T47D (cell line): ENCODE data around the gene DNAJC13.

Source experiments
- DNase-seq, 2 experiments: peaks; one replicate each; pipeline versions ENCODE4 v3.0.0 to v3.0.0-alpha.2; 2011 to 2012; ENCODE audit warnings: low read depth in 1 of 2, low spot score in 1 of 2
- JUND ChIP-seq: IDR thresholded peaks from 2 replicates; pipeline ENCODE4 v1.6.1; 2012; ENCODE audit warnings: low read depth
- in situ Hi-C: cut with HindIII; loops from 2 replicates; pipeline ENCODE4 v1.10.0; 2016; ENCODE audit warnings: low sequenced_read_pairs, low pct_unique_long_range_greater_than_20kb

Gene DNAJC13

DNA sequence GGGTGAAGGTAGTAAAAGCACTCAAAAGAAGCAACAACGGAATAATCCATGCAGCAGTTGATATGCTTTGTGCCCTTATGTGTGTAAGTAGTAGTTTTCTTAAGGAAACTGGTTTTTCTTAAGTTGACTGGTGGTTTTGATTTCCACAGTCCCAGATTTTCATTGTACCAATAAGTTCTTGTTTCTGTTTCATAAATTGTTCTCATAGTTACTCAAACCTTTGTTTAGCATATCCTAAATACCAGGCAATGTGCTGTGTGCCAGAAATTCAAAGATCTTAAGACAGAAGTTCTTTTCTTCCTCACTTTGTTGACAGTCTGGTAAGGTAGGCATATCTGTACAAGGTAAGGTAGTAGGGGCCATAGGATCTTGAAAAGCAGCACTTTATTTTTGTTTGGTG is 40.0 kb downstream of the DNAJC13 start:
- in situ Hi-C loops = no loop called here
- DNase-seq = no peak
- no peak for TF ChIP-seq JUND

DNA sequence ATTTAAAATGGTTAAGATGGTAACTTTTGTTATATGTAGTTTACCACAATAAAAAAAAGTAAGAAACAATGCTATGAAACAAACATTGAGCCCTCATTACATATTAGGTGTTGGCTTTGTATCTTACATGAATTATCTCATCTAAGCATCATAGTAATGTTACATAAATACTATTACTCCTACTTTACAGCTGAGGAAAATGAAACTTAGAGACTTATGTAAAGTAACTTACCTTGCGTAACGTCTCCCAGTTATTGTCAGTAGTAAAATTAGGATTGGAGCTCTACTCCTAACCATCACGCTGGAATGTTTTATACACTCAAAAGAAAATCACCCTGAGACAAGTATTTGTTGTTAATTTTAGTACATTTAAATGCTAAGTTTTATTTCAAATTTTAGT is 42.2 kb downstream of the DNAJC13 start:
- in situ Hi-C loops = no loop called here

DNA sequence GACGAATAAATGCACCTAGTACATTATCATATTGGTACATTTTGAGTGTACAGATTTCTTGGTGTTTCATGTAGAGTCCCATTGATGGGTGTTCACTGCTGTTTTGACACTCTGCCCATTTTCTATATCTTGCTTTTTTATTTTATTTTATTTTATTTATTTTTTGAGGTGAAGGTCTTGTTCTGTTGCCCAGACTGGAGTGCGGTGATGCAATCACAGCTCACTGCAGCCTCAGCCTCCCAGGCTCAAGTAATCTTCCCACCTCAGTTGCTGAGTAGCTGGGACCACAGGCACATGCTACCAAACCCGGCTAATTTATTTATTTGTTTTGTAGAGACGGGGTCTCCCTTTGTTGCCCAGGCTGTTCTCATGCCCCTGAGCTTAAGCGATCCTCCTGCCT is 44.2 kb downstream of the DNAJC13 start:
- DNase-seq = no peak
- in situ Hi-C loops = no loop called here
- no peak for TF ChIP-seq JUND

More for the DNA sequence above, 42.2 kb downstream of the DNAJC13 start:
- no peak for TF ChIP-seq JUND
- DNase-seq = no peak

DNA sequence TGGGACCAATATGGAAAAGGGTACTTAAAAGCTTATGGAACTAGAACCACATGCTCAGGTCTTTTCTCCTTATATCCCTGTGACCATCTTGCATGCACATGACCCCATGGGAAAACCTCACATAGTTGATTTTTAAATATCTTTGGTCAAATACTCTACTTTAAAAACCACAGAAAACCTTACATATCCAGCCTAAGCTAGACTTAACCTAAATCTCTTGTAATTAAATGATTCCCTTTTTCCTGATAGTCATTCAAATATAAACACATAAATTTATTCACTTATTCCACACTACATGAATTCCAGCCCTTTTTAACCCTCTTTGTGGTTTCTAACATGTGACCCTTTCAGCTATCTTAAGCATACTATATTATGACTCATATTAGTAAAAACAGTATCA is 46.8 kb downstream of the DNAJC13 start:
- TF ChIP-seq JUND = no peak
- in situ Hi-C loops = no loop called here
- no peak for DNase-seq

DNA sequence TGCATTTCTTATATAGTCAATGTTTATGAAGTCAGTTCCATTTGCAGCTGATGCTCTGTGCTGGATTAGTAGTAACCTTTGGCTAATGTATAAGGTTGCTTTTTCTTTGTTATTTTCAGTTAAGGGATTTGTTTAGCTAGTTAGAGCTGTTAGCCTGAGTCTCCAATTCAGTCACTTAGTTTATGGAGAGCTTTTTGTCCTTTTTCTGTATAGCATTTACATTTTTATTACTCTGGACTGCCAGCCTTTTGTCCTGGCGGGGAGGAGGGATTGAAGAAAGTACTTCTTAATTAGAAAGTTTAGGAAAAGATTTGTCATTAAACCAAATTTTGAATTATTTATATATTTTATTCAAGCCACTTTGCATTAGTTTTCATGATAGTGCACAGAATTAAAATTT is 52.0 kb downstream of the DNAJC13 start:
- no peak for TF ChIP-seq JUND
- in situ Hi-C loops = no loop called here
- no peak for DNase-seq

DNA sequence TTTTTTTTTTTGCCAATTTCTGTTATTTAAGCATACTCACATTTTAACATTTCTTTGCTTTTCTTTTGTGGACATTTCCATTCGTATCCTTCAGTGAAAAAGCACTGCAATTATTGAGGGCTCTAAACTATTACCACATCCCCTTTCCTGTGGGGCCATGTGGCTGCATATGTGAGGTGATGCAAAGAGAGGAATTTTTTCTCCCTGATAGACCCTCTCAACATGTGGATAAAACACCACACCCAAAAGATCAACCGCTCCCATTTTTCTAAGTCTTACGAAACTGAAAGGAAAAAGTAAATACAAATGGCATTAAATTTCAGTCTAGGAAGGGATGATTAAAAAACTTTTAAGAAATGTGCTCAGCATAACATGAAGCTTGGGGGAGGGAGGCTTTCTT is 68.8 kb downstream of the DNAJC13 start:
- in situ Hi-C loops = no loop called here
- TF ChIP-seq JUND = no peak
- DNase-seq = no peak

DNA sequence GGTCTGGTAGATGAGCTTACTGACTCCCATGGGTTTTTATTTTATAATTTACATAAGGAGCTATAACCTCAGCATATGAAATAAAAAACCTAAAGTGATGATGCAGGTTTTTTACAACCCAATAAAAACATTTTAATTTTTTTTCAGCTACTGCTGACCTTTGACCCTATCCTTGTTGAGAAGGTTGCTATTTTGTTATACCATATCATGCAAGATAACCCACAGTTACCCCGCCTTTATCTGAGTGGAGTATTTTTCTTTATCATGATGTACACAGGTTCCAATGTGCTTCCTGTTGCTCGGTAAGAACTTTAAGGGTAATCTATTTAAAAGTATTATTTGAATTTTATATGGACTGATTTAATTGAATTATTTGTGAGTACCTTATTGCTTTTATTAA is 70.8 kb downstream of the DNAJC13 start:
- in situ Hi-C loops = no loop called here
- TF ChIP-seq JUND = no peak

DNA sequence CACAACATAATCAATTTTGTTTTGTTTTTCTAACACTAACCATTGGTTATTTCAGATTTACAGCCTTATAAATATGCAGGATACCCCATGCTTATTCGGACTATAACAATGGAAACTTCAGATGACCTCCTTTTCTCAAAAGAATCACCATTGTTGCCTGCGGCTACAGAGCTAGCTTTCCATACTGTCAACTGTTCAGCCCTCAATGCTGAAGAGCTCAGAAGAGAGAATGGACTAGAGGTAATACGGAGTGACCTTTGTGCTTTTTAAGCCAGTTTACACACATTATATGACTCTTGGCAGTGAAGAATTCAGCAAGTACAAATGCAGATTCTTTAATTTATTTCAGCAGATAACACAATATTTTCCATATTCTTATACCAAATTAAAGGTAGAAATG is 81.8 kb downstream of the DNAJC13 start:
- DNase-seq = no peak
- in situ Hi-C loops = no loop called here
- TF ChIP-seq JUND = no peak

More for the DNA sequence above, 70.8 kb downstream of the DNAJC13 start:
- no peak for DNase-seq

DNA sequence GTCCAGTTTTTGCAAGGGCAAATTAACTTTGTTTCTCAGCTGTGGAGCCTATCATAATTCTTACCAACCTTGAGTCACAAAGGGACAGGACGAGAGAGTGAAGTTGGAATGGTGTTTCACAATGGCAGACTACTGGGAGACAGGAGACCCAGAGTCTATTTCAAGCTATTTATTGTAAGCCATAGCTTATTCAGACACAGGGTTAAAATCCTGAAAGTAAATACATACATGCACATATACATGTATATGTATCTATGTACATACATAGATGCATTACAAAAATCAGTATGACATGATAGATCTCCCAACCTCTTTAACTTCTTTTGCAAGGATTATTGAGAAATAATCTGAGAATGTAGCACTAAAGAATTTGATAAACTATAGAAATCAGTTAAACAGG is 86.3 kb downstream of the DNAJC13 start:
- no peak for DNase-seq
- in situ Hi-C loops = no loop called here
- no peak for TF ChIP-seq JUND

DNA sequence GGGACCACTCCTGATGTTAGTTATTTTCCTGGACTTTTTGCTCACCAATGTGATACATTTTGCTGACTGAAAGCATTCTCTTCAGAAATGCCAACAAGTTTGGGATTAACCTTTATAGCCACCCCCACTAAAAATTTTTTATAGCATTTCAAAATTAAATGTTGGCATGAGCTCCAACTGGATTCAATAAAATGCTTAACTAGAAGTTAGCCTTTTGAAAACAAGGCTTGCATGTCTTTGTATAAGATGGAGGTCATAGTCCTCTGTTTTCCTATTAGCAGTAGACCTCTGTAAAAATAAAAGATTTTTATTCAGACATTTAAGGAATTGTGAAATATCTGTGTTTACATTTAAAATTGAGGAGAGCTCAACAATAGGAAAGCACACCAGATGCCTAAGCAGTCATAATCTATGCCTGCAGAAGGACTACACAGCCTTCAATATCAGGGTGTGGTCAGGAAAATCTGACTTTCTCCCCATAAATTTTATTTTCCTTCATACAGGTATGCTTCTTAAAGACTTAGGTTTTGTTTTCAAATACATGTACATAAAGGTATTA is 87.2 kb downstream of the DNAJC13 start:
- no peak for DNase-seq
- in situ Hi-C loops = no loop called here
- TF ChIP-seq JUND = no peak

DNA sequence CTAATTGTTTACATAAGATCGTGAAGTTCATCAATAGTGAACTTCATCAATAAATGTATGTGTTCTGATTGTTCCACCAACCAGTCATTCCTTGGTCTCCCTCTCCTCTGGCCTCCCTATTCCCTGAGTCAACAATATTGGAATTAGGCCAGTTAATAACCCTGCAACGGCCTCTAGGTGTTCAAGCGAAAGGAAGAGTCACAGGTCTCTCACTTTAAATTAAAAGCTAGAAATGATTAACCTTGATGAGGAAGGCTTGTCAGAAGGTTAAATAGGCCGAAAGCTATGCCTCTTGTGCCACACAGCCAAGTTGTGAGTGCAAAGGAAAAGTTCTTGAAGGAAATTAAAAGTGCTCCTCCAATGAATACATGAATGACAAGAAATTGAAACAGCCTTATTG is 90.4 kb downstream of the DNAJC13 start:
- no peak for TF ChIP-seq JUND
- in situ Hi-C loops = no loop called here
- DNase-seq = no peak

DNA sequence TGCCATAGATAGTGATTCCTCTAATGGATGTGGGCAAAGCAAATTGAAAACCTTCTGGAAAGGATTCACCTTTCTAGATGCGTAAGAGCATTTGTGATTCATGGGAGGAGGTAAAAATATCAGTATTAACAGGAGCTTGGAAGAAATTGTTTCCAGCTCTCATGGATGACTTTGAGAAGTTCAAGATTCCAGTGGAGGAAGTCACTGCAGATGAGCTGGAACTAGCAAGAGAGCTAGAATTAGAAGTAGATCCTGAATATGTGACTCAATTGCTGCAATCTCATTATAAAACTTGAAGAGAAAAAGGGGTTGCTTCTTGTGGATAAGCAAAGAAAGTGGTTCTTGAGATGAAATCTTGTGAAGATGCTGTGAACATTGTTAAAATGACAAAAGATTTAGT is 91.8 kb downstream of the DNAJC13 start:
- no peak for TF ChIP-seq JUND
- in situ Hi-C loops = no loop called here
- no peak for DNase-seq

DNA sequence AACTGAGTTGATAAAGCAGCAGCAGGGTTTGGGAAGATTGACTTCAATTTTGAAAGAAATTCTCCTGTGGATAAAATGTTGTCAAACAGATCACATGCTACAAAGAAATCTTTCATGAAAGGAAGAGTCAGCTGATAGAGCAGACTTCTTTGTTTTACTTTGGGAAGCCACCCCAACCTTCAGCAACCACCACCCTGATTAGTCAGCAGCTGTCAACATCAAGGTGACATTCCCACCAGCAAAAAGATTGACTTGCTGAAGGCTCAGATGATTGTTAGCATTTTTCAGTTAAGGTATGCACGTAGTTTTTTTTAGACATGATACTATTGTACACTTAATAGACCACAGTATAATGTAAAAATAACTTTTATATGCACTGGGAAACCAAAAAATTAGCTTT is 92.2 kb downstream of the DNAJC13 start:
- DNase-seq = no peak
- in situ Hi-C loops = no loop called here
- no peak for TF ChIP-seq JUND

DNA sequence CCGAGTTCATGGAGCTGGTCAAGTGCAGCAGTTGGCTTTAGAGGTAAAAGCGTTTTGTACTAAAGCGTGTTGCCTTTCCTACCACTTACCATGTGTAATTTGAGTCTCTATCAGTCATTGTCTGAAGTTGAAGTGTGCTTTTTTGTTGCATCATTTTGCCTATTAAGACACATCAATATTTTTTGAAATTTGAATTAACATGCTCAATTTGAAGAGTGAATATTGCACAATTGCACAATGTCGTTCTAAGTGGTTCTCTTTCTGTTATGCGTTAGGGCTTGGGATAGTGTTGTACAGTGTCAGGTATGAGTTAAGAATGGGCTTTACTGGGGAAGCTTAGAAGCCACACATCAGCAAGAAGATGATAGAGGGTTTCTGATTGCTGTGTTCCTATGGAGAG is 95.8 kb downstream of the DNAJC13 start:
- no peak for DNase-seq
- in situ Hi-C loops = no loop called here
- no peak for TF ChIP-seq JUND
